GM06990 (cell line): ENCODE measurements around the gene KRTAP10-8.
"Not testable (repeated sequence)": the region's sequence is repeated elsewhere in the genome, so short reads cannot be mapped to it uniquely, and the experiment has no call there.

ENCODE experiments used
- DNase-seq: peaks from one replicate; pipeline ENCODE4 v3.0.0-alpha.2; 2011; ENCODE audit not compliant: insufficient read length; ENCODE audit errors: extremely low read depth
- H3K27me3 ChIP-seq: replicated peaks from 2 replicates; pipeline ENCODE4 v1.6.0; 2011; ENCODE audit warnings: low read length; ENCODE audit not compliant: control insufficient read depth, insufficient read depth
- H3K36me3 ChIP-seq: 2 replicates; pipeline ENCODE4 v1.5.1; 2011; ENCODE audit warnings: low read length; ENCODE audit not compliant: control insufficient read depth, insufficient read depth
- H3K4me3 ChIP-seq: replicated peaks from 2 replicates; pipeline ENCODE4 v1.5.1; 2011; ENCODE audit warnings: low read depth, mild to moderate bottlenecking, control low read depth, low read length
- TF ChIP-seq, protein P1 (sequence below): IDR thresholded peaks from 2 replicates; pipeline ENCODE4 v1.5.1; 2011; ENCODE audit warnings: low read length, control low read depth, mild to moderate bottlenecking, inconsistent platforms; ENCODE audit not compliant: insufficient read depth, poor library complexity, severe bottlenecking

The KRTAP10-8 gene

DNA sequence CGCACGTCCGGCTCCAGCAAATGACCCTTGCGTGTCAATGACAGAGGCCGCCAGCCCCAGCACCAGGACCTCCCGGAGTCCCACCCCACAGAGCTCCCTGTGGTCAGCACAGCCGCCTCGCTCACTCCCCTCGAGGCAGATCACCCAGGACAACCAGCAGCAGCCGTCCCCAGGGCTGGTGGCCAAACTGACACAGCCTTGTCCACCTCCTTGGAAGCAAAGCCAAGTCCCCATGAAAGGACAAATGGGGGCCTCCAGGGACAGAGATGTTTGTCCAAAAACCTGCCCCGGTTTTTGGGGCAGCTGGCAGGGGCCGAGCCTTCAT is 27.4 kb downstream of the KRTAP10-8 start:
- no peak for DNase-seq
- H3K27me3 ChIP-seq, result no peaks in the 10 kb centered on the region
- TF ChIP-seq, protein P1, sequence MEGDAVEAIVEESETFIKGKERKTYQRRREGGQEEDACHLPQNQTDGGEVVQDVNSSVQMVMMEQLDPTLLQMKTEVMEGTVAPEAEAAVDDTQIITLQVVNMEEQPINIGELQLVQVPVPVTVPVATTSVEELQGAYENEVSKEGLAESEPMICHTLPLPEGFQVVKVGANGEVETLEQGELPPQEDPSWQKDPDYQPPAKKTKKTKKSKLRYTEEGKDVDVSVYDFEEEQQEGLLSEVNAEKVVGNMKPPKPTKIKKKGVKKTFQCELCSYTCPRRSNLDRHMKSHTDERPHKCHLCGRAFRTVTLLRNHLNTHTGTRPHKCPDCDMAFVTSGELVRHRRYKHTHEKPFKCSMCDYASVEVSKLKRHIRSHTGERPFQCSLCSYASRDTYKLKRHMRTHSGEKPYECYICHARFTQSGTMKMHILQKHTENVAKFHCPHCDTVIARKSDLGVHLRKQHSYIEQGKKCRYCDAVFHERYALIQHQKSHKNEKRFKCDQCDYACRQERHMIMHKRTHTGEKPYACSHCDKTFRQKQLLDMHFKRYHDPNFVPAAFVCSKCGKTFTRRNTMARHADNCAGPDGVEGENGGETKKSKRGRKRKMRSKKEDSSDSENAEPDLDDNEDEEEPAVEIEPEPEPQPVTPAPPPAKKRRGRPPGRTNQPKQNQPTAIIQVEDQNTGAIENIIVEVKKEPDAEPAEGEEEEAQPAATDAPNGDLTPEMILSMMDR, result no peak
- H3K36me3 ChIP-seq, result no peaks in the 10 kb centered on the region
- H3K4me3 ChIP-seq, result no peak overlapping the region

DNA sequence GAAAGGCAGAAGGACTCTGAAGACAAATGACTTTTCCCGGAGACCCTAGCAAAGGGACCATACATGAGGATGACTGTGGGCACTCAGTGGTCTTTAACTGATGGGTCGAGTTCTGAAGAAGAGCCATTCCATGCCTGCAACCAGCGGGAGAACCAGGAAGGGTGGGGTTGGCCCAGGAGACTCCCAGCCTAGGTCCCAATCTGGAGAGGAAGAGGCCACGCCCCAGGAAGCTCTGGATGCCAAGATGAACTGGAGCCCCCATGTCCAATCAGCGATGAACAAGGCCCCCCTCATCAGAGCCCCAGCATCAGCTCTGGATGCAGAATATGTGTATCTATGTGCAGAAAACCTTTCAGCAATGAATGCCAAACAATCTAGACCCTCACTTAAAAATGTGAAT is 28.9 kb downstream of the KRTAP10-8 start:
- H3K36me3 ChIP-seq, result no peaks in the 10 kb centered on the region
- TF ChIP-seq, protein P1, result no peak
- no peak for DNase-seq
- no peak overlapping the region for H3K4me3 ChIP-seq
- no peaks in the 10 kb centered on the region for H3K27me3 ChIP-seq

DNA sequence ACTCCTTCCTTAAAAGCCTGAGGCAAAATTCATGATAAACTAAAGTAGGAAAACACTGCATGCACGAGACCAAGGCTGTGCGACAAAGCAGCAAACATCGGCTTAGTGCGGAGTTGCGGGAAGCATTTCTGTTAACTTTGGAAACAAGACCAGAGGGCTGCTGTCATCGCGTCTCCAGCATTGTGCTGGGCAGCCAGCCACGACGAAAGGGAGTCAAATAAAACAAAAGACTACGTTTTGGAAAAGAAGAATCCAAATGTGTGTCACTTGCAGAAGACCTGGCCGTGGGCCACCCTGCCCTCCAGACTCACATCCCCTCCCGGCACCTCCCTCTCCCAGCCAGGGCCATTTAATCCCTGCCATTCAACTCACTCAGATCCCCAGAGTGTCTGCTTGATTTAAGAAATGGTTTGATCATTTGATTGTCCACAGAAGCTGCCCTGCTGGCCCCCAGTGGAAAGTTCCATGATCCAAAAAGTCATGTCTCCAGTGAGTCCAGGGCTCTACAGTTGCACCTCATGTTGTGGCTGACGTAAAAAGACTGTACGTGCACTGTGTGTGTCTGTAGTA is 31.9 kb downstream of the KRTAP10-8 start:
- no peaks in the 10 kb centered on the region for H3K36me3 ChIP-seq
- TF ChIP-seq, protein P1, result no peak
- no peak overlapping the region for H3K4me3 ChIP-seq
- no peaks in the 10 kb centered on the region for H3K27me3 ChIP-seq
- DNase-seq, result no peak

DNA sequence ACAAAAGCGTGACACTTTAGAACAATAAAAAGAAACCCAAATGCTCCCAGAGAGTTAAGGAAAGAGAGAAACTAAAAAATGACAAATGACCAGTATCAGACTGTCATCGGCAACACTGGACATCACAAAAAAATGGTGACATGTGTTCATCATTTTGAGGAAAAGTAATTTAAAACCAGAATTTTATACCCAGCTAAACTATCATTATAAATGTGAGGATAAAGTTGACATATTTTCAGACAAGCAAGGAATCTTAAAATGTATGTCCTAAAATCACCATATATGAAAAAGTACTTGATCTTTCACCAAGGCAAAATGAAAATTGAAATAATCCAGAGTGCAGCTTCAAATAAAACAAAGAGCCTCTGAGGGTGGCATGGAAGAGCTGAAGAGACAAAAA is 33.0 kb downstream of the KRTAP10-8 start:
- TF ChIP-seq, protein P1, result no peak
- no peak for DNase-seq

DNA sequence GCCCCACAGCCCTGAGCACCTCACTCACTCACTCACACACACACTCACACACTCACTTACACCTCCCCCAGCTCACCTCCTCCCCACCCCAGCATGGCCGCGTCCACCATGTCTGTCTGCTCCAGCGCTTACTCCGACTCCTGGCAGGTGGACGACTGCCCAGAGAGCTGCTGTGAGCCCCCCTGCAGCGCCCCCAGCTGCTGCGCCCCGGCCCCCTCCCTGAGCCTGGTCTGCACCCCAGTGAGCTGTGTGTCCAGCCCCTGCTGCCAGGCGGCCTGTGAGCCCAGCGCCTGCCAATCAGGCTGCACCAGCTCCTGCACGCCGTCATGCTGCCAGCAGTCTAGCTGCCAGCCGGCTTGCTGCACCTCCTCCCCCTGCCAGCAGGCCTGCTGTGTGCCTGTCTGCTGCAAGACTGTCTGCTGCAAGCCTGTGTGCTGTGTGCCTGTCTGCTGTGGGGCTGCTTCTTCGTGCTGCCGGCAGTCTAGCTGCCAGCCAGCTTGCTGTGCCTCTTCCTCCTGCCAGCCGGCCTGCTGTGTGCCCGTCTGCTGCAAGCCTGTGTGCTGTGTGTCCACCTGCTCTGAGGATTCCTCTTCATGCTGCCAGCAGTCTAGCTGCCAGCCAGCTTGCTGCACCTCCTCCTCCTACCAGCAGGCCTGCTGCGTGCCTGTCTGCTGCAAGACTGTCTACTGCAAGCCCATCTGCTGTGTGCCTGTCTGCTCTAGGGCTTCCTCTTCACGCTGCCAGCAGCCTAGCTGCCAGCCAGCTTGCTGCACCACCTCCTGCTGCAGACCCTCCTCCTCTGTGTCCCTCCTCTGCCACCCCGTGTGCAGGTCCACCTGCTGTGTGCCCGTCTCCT is 34.7 kb downstream of the KRTAP10-8 start, which contains the start of gene KRTAP10-11:
KRTAP10-11 (plus strand) TSS at position 49 of the 856 bp plus-strand sequence; CDS start at position 94, 45 bp downstream.
- not testable (repeated sequence) for H3K4me3 ChIP-seq, H3K27me3 ChIP-seq, DNase-seq, H3K36me3 ChIP-seq

More for the DNA sequence above, 33.0 kb downstream of the KRTAP10-8 start:
- no peaks in the 10 kb centered on the region for H3K36me3 ChIP-seq
- H3K27me3 ChIP-seq, result no peaks in the 10 kb centered on the region
- no peak overlapping the region for H3K4me3 ChIP-seq

DNA sequence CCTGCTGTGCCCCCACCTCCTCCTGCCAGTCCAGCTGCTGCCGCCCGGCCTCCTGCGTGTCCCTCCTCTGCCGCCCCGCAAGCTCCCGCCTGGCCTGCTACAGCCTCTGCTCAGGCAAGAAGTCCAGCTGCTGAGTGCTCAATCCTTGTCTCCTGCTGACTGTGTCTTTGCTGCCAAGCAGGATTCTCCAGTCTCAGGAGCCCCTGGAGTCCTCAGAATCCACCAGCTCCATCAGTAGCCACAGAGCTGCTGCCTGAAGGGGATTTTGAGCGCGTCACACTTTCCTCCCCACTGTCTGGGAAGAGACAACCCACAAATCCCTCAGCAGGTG is 35.3 kb downstream of the KRTAP10-8 start:
- no peak for DNase-seq
- no peaks in the 10 kb centered on the region for H3K36me3 ChIP-seq
- H3K4me3 ChIP-seq, result no peak overlapping the region
- TF ChIP-seq, protein P1, result no peak
- H3K27me3 ChIP-seq, result no peaks in the 10 kb centered on the region
